NT2/D1 (cell line): Measurements from ENCODE around the gene PLLP.

Experiments used
- DNase-seq: peaks from one replicate; pipeline ENCODE4 v3.0.0-alpha.2; 2011; ENCODE audit warnings: low read depth, low spot score
- H3K27me3 ChIP-seq: 2 replicates; pipeline ENCODE4 v1.6.0; 2011; ENCODE audit warnings: mild to moderate bottlenecking; ENCODE audit not compliant: insufficient read length, insufficient read depth
- H3K36me3 ChIP-seq: 2 replicates; pipeline ENCODE4 v1.6.1; 2011; ENCODE audit warnings: mild to moderate bottlenecking, low read length, mixed read lengths; ENCODE audit not compliant: insufficient read depth, insufficient read length
- H3K4me1 ChIP-seq: 2 replicates; pipeline ENCODE4 v1.5.1; 2011; ENCODE audit not compliant: insufficient read depth, insufficient read length
- H3K4me3 ChIP-seq: 2 replicates; pipeline ENCODE4 v1.5.1; 2011; ENCODE audit warnings: low read depth; ENCODE audit not compliant: insufficient read length
- H3K9ac ChIP-seq: 2 replicates; pipeline ENCODE4 v1.6.0; 2011; ENCODE audit warnings: low read depth; ENCODE audit not compliant: insufficient read length
- H3K9me3 ChIP-seq: 2 replicates; pipeline ENCODE4 v1.5.1; 2011; ENCODE audit warnings: mild to moderate bottlenecking, low read length; ENCODE audit not compliant: insufficient read depth
- SUZ12 ChIP-seq: IDR thresholded peaks from 2 replicates; pipeline ENCODE4 v1.6.1; 2011; ENCODE audit not compliant: insufficient read length, insufficient read depth; ENCODE audit errors: extremely low read depth
- YY1 ChIP-seq: IDR thresholded peaks from 2 replicates; pipeline ENCODE4 v1.6.1; 2011; ENCODE audit not compliant: insufficient read length, insufficient read depth
- ZNF274 ChIP-seq: IDR thresholded peaks from 2 replicates; pipeline ENCODE4 v1.6.1; 2011; ENCODE audit warnings: mild to moderate bottlenecking, low read depth, low read length

The PLLP gene

GRCh38 chr16:57284209-57284951 is at the start of gene PLLP:
Gene PLLP (minus strand): TSS chr16:57284672. CDS start chr16:57284540, 132 bp downstream.
- Histone ChIP-seq H3K36me3 (no peaks in the 10 kb centered on the region), H3K4me1 (peaks cover 8% of the 10 kb centered on the region), H3K9ac (peak within 1 kb of the TSS; percentile 86), H3K4me3 (peak within 1 kb of the TSS; percentile 70), H3K9me3 (no peaks in the 10 kb centered on the region), H3K27me3 (peaks cover 32% of the 10 kb centered on the region)
- TF ChIP-seq YY1 (no peak), ZNF274 (no peak), SUZ12 (no peak)
- DNase-seq, result no peak

GRCh38 chr16:57333402-57333801 is 48.9 kb upstream of the PLLP start:
- Histone ChIP-seq H3K9me3 (0 out of 2 replicates have a peak, but pooled peaks cover 4% of the 10 kb centered on the region), H3K4me1 (no peaks in the 10 kb centered on the region), H3K4me3 (no peak overlapping the region), H3K9ac (no peak overlapping the region), H3K36me3 (no peaks in the 10 kb centered on the region), H3K27me3 (no peaks in the 10 kb centered on the region)
- TF ChIP-seq ZNF274 (no peak), SUZ12 (no peak), YY1 (no peak)
- DNase-seq, result no peak

GRCh38 chr16:57331355-57331754 is 46.9 kb upstream of the PLLP start:
- peaks cover 7% of the 10 kb centered on the region; the same call in 1 of the 2 replicates for H3K9me3 ChIP-seq
- H3K36me3 ChIP-seq, result no peaks in the 10 kb centered on the region
- DNase-seq, result no peak
- H3K4me3 ChIP-seq, result no peak overlapping the region
- H3K4me1 ChIP-seq, result no peaks in the 10 kb centered on the region
- no peak overlapping the region for H3K9ac ChIP-seq
- TF ChIP-seq ZNF274 (no peak), SUZ12 (no peak), YY1 (no peak)
- no peaks in the 10 kb centered on the region for H3K27me3 ChIP-seq

GRCh38 chr16:57329718-57330327 is 45.4 kb upstream of the PLLP start:
- H3K9ac ChIP-seq, result no peak overlapping the region
- no peaks in the 10 kb centered on the region for H3K27me3 ChIP-seq
- no peaks in the 10 kb centered on the region for H3K4me1 ChIP-seq
- DNase-seq, result no peak
- H3K36me3 ChIP-seq, result no peaks in the 10 kb centered on the region
- TF ChIP-seq SUZ12, result no peak
- no peak for TF ChIP-seq ZNF274
- TF ChIP-seq YY1, result no peak
- no peak overlapping the region for H3K4me3 ChIP-seq
- peaks cover 10% of the 10 kb centered on the region; the same call in 1 of the 2 replicates for H3K9me3 ChIP-seq

GRCh38 chr16:57325458-57325857 is 41.0 kb upstream of the PLLP start:
- DNase-seq, result no peak
- TF ChIP-seq SUZ12 (no peak), YY1 (no peak), ZNF274 (no peak)
- peaks cover 7% of the 10 kb centered on the region; the same call in 1 of the 2 replicates for H3K9me3 ChIP-seq
- no peaks in the 10 kb centered on the region for H3K4me1 ChIP-seq
- H3K4me3 ChIP-seq, result no peak overlapping the region
- H3K9ac ChIP-seq, result no peak overlapping the region
- H3K36me3 ChIP-seq, result no peaks in the 10 kb centered on the region
- H3K27me3 ChIP-seq, result no peaks in the 10 kb centered on the region

- Histone ChIP-seq H3K4me1 (no peaks in the 10 kb centered on the region), H3K36me3 (no peaks in the 10 kb centered on the region), H3K4me3 (no peak overlapping the region), H3K27me3 (no peaks in the 10 kb centered on the region), H3K9ac (no peak overlapping the region), H3K9me3 (peaks cover 7% of the 10 kb centered on the region; the same call in 1 of the 2 replicates)
- no peak for DNase-seq
- TF ChIP-seq YY1 (no peak), ZNF274 (no peak), SUZ12 (no peak)
Measured at GRCh38 chr16:57324749-57325148, 40.3 kb upstream of the PLLP start.

- Histone ChIP-seq H3K9me3 (no peaks in the 10 kb centered on the region), H3K36me3 (no peaks in the 10 kb centered on the region), H3K4me3 (no peak overlapping the region), H3K27me3 (no peaks in the 10 kb centered on the region), H3K4me1 (peaks cover 12% of the 10 kb centered on the region), H3K9ac (no peak overlapping the region)
- TF ChIP-seq YY1 (no peak), SUZ12 (no peak), ZNF274 (no peak)
- DNase-seq, result no peak
Measured at GRCh38 chr16:57319646-57320045, 35.2 kb upstream of the PLLP start.
